Neural crest cell (in vitro differentiated cells): Measurements from ENCODE around the gene SLC22A1. TPM values are rescaled to one million over a fixed set of nuclear protein-coding genes. Genes with fewer than 3 reads are reported as not detected.

ENCODE experiments used
- DNase-seq: peaks from one replicate; pipeline ENCODE4 v3.0.0; 2021; ENCODE audit warnings: low read depth, mixed read lengths, low spot score
- H3K27ac Mint-ChIP-seq: one replicate; pipeline ENCODE4 v1.8.0; 2021; ENCODE audit warnings: mild to moderate bottlenecking, mixed read lengths; ENCODE audit not compliant: unreplicated experiment
- H3K27me3 Mint-ChIP-seq: 2 replicates; pipeline ENCODE4 v1.8.0; 2021; ENCODE audit warnings: low read depth, mild to moderate bottlenecking, mixed read lengths
- H3K36me3 Mint-ChIP-seq: 2 replicates; pipeline ENCODE4 v1.8.0; 2021; ENCODE audit warnings: low read depth, mild to moderate bottlenecking, mixed read lengths
- H3K4me1 Mint-ChIP-seq: 2 replicates; pipeline ENCODE4 v1.8.0; 2021; ENCODE audit warnings: mixed read lengths
- H3K4me3 Mint-ChIP-seq: one replicate; pipeline ENCODE4 v1.8.0; 2021; ENCODE audit warnings: mild to moderate bottlenecking, mixed read lengths
- H3K9me3 Mint-ChIP-seq: 2 replicates; pipeline ENCODE4 v1.8.0; 2021; ENCODE audit warnings: mixed read lengths
- CTCF ChIP-seq: fragments of 200-600 bp; sonication (generic); conservative IDR thresholded peaks from 2 replicates; pipeline ENCODE4 v1.5.0; 2021; ENCODE audit warnings: antibody characterized with exemption, mild to moderate bottlenecking
- total RNA-seq: library from RNA; stranded (reverse); gene quantifications from 2 replicates; pipeline ENCODE4 v1.2.1, GENCODE V29; 2021

The SLC22A1 gene
- total RNA-seq, 1 donor from 2014 or later, result 2.1 TPM

GRCh38 chr6:160093946-160094345, 27.7 kb upstream of the SLC22A1 start:
- H3K4me1 Mint-ChIP-seq, result no peaks in the 10 kb centered on the region
- peaks cover 18% of the 10 kb centered on the region for H3K36me3 Mint-ChIP-seq
- no peaks in the 10 kb centered on the region for H3K9me3 Mint-ChIP-seq
- TF ChIP-seq CTCF, result no peak
- H3K27me3 Mint-ChIP-seq, result no peaks in the 10 kb centered on the region
- no peak for DNase-seq
- no peak overlapping the region for H3K27ac Mint-ChIP-seq
- no peak overlapping the region for H3K4me3 Mint-ChIP-seq

DNA sequence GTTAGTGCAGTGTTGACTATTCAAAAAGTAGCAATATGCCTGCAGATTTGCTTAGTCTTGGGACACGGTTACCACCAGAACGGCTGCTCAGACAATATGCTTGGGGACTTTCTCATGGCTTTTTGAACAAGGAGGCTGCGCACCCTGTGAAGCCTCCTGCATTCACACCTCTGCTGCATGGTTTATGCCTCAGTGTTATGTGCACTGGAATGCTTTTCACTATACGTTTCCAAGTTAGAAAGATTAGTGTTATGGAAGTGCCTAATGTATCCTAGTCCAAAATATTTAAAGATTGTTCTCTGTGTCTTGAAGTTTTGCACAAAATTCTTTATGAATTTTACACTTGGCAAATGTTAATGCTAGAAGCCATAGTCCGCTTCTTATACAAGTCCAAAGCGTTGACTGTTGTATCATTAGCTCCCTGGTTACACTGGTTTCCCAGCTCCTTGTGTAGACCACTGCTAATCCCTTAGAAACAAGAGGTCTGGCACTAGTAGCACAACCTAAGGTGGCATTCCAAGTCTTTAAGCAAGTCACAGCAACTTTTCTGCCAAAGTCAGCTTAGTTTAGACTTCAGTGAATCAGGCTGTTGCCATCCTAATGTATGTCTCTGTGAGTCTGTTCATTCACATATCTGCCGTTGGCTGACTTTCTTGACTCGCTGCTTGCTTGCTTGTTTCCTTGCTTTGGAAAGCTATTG, 26.3 kb upstream of the SLC22A1 start:
- no peak for DNase-seq
- no peak overlapping the region for H3K4me3 Mint-ChIP-seq
- H3K9me3 Mint-ChIP-seq, result no peaks in the 10 kb centered on the region
- peaks cover 18% of the 10 kb centered on the region for H3K36me3 Mint-ChIP-seq
- no peaks in the 10 kb centered on the region for H3K4me1 Mint-ChIP-seq
- H3K27ac Mint-ChIP-seq, result no peak overlapping the region
- no peak for TF ChIP-seq CTCF
- H3K27me3 Mint-ChIP-seq, result no peaks in the 10 kb centered on the region

DNA sequence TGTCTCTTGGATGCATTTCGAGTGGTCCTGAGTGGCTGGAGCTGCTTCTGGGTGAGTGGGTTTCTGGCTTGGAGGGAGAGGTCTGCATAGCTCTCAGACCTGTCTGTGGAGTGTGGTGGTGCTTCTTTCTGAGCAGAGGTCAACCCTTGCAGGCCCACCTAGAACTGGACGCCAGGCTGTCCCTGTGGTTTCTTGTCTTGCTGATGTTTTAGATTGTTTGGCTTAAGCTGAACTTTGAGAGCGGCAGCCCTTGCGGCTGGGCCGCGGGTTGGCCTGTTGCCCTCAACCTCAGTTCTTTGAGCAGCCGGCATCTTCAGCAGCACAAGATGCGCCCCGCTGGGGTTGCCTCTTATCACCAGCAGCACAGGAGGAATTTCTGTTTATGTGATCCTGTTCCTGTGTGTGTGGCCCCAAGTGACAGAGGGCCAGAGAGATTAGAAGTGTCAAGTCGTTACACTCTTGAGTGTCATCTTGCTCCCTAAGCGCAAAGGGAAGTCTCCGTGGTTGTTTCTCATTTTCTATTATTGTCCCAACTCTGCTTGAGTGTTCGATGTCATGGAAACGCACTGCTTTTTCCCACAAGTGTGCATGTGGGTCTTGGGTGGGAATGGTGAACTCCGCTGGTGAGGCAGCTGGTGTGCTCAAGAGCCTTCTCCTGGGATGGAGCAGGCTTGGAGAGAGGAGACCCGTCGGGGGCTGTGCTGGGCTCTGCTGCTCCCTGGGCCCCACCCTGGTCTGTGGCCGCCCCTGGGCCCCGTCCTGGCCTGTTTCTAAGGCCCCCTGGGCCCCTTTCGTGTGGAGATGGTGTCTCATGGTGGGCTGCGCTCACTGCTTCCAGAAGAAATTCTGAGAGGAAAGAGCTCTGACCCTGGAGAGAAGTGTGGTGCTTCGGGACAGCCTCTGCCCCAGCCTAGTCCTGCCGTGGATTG, 20.1 kb upstream of the SLC22A1 start:
- Mint-ChIP-seq H3K4me1 (no peaks in the 10 kb centered on the region), H3K36me3 (peaks cover 30% of the 10 kb centered on the region), H3K4me3 (no peak overlapping the region), H3K9me3 (no peaks in the 10 kb centered on the region), H3K27ac (peak overlapping the region; percentile 43), H3K27me3 (no peaks in the 10 kb centered on the region)
- TF ChIP-seq CTCF, result no peak
- DNase-seq, result no peak

DNA sequence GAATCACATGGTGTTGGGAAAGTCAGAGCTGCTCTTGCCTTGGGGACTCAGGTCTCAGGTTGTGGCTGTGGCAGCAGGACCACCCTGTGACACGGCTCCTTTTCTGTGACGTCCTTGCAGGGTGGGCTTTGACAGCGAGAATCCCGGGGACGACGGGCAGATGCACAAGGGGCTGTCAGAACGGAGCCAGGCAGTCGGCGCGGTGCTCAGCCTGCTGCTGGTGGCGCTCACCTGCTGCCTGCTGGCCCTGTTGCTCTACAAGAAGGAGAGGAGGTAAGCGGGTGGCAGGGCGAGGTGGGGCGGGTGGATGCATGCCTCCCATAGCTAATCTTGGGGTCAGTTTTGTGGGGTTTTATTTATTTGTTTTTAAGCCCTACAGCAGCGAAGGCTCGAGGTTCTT, 19.2 kb upstream of the SLC22A1 start:
- TF ChIP-seq CTCF, result no peak
- Mint-ChIP-seq H3K27ac (no peak overlapping the region), H3K4me1 (no peaks in the 10 kb centered on the region), H3K27me3 (no peaks in the 10 kb centered on the region), H3K36me3 (peaks cover 30% of the 10 kb centered on the region), H3K4me3 (no peak overlapping the region), H3K9me3 (no peaks in the 10 kb centered on the region)
- DNase-seq, result no peak

GRCh38 chr6:160102956-160103824, 18.4 kb upstream of the SLC22A1 start:
- Mint-ChIP-seq H3K9me3 (no peaks in the 10 kb centered on the region), H3K4me1 (no peaks in the 10 kb centered on the region), H3K4me3 (no peak overlapping the region), H3K27ac (no peak overlapping the region), H3K36me3 (peaks cover 34% of the 10 kb centered on the region), H3K27me3 (no peaks in the 10 kb centered on the region)
- DNase-seq, result peak; percentile 8
- peak; percentile 49 for TF ChIP-seq CTCF
